ENCODE data around the gene GPHN.

GRCh38 chr14:67018720-67019119 is 510.8 kb downstream of the GPHN start:
- TF ChIP-seq CTCF (IDR thresholded peaks at IDR 0.05) (no peak), POLR2A (IDR thresholded peaks at IDR 0.05) (no peak)

All from thyroid gland (tissue), 4 donors.